ENCODE results near the gene LIMK2. TPM values are rescaled to one million over a fixed set of nuclear protein-coding genes. Genes with fewer than 3 reads are reported as not detected.
"Not testable (repeated sequence)": the region's sequence is repeated elsewhere in the genome, so short reads cannot be mapped to it uniquely, and the experiment has no call there.

LIMK2 gene
- total RNA-seq, 1 donor from 2014 or later, result 8.0 TPM

- no peak for TF ChIP-seq CTCF (IDR thresholded peaks at IDR 0.05; ENCODE audit: borderline replicate concordance)
- DNase-seq, result no peak
- no peak overlapping the region for H3K4me3 ChIP-seq
- H3K9me3 ChIP-seq (replicated peaks), result no peaks in the 10 kb centered on the region
- H3K27me3 ChIP-seq (ENCODE audit: low read depth), result no peaks in the 10 kb centered on the region
- H3K27ac ChIP-seq (replicated peaks), result peak overlapping the region; percentile 4
- H3K4me1 ChIP-seq, result peaks cover 13% of the 10 kb centered on the region
- intact Hi-C loops (cut with micrococcal nuclease), result no loop called here
- no peaks in the 10 kb centered on the region for H3K36me3 ChIP-seq
These were observed 31.4 kb downstream of the LIMK2 start for GRCh38 chr22:31243339-31244045.

GRCh38 chr22:31244046-31244942 lies 32.2 kb downstream of the LIMK2 start:
- no peak overlapping the region for H3K27ac ChIP-seq (replicated peaks)
- no peaks in the 10 kb centered on the region for H3K36me3 ChIP-seq
- no peak overlapping the region for H3K4me3 ChIP-seq
- DNase-seq, result no peak
- intact Hi-C loops (cut with micrococcal nuclease), result no loop called here
- H3K9me3 ChIP-seq (replicated peaks), result no peaks in the 10 kb centered on the region
- H3K27me3 ChIP-seq (ENCODE audit: low read depth), result no peaks in the 10 kb centered on the region
- no peak for TF ChIP-seq CTCF (IDR thresholded peaks at IDR 0.05; ENCODE audit: borderline replicate concordance)
- peaks cover 21% of the 10 kb centered on the region for H3K4me1 ChIP-seq

- DNase-seq, result no peak
- intact Hi-C loops (cut with micrococcal nuclease), result no loop called here
- TF ChIP-seq CTCF (IDR thresholded peaks at IDR 0.05; ENCODE audit: borderline replicate concordance), result no peak
- peaks cover 28% of the 10 kb centered on the region for H3K4me1 ChIP-seq
- no peaks in the 10 kb centered on the region for H3K9me3 ChIP-seq (replicated peaks)
- no peaks in the 10 kb centered on the region for H3K36me3 ChIP-seq
- H3K27me3 ChIP-seq (ENCODE audit: low read depth), result no peaks in the 10 kb centered on the region
- H3K27ac ChIP-seq (replicated peaks), result no peak overlapping the region
- no peak overlapping the region for H3K4me3 ChIP-seq
These were observed 32.9 kb downstream of the LIMK2 start for GRCh38 chr22:31244943-31245451.

GRCh38 chr22:31245998-31246397 lies 33.9 kb downstream of the LIMK2 start:
- H3K4me1 ChIP-seq, result peaks cover 38% of the 10 kb centered on the region
- intact Hi-C loops (cut with micrococcal nuclease), result not testable (repeated sequence)

GRCh38 chr22:31246687-31247086 lies 34.6 kb downstream of the LIMK2 start:
- H3K27ac ChIP-seq (replicated peaks), result no peak overlapping the region
- peaks cover 45% of the 10 kb centered on the region for H3K4me1 ChIP-seq
- intact Hi-C loops (cut with micrococcal nuclease), result no loop called here
- H3K36me3 ChIP-seq, result no peaks in the 10 kb centered on the region
- DNase-seq, result no peak
- no peaks in the 10 kb centered on the region for H3K9me3 ChIP-seq (replicated peaks)
- TF ChIP-seq CTCF (IDR thresholded peaks at IDR 0.05; ENCODE audit: borderline replicate concordance), result no peak
- no peak overlapping the region for H3K4me3 ChIP-seq
- H3K27me3 ChIP-seq (ENCODE audit: low read depth), result no peaks in the 10 kb centered on the region

More at GRCh38 chr22:31245998-31246397, 33.9 kb downstream of the LIMK2 start:
- not testable (repeated sequence) for H3K36me3 ChIP-seq; H3K27ac ChIP-seq (replicated peaks); H3K9me3 ChIP-seq (replicated peaks); DNase-seq; H3K4me3 ChIP-seq; H3K27me3 ChIP-seq (ENCODE audit: low read depth)

Measured in left ventricle myocardium inferior (tissue), 1 donor.